GM10266 (cell line): ENCODE results near the gene IMPDH1.

Experiments used
- DNase-seq: peaks from one replicate; pipeline ENCODE4 v3.0.0; 2012; ENCODE audit errors: extremely low spot score
- CTCF ChIP-seq: IDR thresholded peaks from 2 replicates; pipeline ENCODE4 v1.5.1; 2012; ENCODE audit warnings: mild to moderate bottlenecking, low read depth; ENCODE audit not compliant: control insufficient read depth, insufficient read depth; ENCODE audit errors: missing control alignments

IMPDH1 gene

GRCh38 chr7:128343554-128344430 lies 66.0 kb downstream of the IMPDH1 start, which contains the start of gene RBM28:
TSS of gene RBM28 (minus strand) at chr7:128343908. CDS start at chr7:128343793, 115 bp downstream.
- no peak for TF ChIP-seq CTCF
- peak; percentile 94 for DNase-seq
